Fibroblast of villous mesenchyme (primary cell): Measurements from ENCODE around the gene RPL41. TPM values are rescaled to one million over a fixed set of nuclear protein-coding genes. Genes with fewer than 3 reads are reported as not detected.
A peak's percentile ranks its signal among the peaks of the same experiment; 100 is the strongest.

ENCODE experiments used
- DNase-seq: peaks from one replicate; pipeline ENCODE4 v3.0.0-alpha.2; 2010; ENCODE audit warnings: low read depth
- H3K4me3 ChIP-seq: 2 replicates; pipeline ENCODE4 v1.5.1; 2011; ENCODE audit warnings: low read depth, mild to moderate bottlenecking, low read length
- CTCF ChIP-seq: IDR thresholded peaks from 2 replicates; pipeline ENCODE4 v1.5.1; 2012; ENCODE audit warnings: low read depth, mild to moderate bottlenecking, low read length; ENCODE audit not compliant: insufficient read depth
- total RNA-seq: library from RNA; depleted of rRNA; stranded (reverse); fragments of >200 nt; gene quantifications from 2 replicates; pipeline ENCODE4 v1.2.3, GENCODE V29; 2012

The RPL41 gene
- total RNA-seq, 1 donor, result 1,700 TPM

DNA sequence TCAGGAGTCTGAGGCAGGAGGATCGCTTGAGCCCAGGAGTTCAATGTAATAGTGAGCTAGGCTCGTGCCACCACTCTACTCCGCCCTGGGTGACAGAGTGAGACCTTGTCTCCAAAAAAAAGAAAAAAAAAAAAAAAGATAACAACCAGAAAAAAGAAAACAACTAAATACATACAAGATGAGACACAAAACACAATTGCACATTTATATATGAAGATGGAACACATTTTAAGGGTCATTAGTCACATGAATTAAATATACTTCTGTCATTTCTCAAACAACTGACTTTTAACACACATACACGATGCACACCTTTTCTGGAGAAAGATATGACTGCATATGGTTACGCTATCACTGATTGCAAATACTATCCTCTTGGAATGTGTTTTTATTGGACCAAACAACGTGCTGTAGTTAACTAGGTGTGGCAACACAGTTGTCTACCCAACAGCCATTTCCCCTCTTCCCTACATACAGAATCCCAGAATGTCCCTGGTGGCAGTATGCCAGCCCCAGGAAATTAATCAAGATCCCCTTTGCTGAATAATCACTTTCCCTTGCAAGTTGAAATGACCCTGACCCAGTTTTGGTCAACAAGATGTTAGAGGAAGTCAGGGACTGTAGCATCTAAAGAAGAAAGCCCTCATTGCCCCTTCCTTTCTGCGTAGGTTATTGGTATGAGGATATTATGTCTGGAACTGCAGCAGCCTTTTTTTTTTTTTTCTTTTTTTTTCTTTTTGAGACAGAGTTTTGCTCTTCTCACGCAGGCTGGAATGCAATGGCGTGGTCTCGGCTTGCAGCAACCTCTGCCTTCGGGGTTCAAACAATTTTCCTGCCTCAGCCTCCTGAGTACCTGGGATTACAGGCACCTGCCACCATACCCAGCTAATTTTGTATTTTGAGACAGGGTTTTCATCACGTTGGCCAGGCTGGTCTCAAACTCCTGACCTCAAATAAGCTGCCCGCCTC lies 30.3 kb downstream of the RPL41 start:
- DNase-seq, result peak; percentile 36
- H3K4me3 ChIP-seq, result no peak overlapping the region
- TF ChIP-seq CTCF, result no peak

DNA sequence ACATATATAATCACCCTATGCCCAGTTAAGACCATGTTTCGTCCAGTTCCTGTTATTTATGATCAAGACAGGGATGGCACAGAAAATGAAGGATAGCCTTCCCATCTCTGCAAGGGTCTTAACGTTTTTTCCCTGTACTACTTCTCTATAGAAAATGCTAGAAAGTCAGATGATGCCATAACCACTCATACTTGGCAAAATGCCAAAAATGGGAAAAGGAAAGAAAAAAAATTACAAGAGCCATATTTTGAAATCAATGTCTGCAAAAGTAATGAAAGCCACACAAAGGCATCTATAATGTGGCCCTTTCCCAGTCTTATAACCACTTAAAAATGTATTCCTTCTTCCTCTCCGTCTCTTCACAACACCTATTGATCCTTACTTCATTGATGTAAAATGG lies 34.1 kb downstream of the RPL41 start:
- TF ChIP-seq CTCF, result no peak
- no peak overlapping the region for H3K4me3 ChIP-seq
- peak; percentile 47 for DNase-seq

GRCh38 chr12:56151672-56152131 lies 35.3 kb downstream of the RPL41 start:
- H3K4me3 ChIP-seq, result peak overlapping the region; percentile 80
- TF ChIP-seq CTCF, result peak; percentile 48
- DNase-seq, result no peak

DNA sequence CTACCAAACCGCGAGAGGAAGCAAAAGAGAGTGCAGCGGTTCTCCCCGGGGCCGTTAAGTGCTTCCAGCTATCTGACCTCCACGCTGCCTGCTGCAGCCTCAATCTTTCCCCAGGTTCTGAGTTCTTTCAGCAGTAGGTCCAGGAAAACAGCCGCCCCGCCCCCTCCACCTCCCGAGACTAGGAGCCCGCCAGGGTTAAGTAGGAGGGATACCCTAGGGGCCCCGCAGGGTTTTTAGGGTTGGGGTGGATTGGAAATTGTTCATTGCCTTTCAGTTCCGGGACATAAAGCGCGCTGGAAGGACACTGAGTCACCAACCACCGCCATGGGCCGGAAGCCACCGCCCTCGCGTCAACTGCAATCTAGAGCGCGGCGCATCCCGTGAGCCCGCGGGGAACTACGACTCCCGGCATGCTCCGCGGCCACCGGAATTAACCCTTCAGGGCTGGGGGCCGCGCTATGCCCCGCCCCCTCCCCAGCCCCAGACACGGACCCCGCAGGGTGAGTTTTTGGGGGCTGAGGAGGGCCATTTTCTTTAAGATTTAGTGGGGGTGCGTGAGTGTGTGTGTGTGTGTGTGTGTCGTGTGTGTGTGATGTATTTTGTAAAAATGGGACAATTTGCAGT lies 35.8 kb downstream of the RPL41 start, which contains the start of gene MYL6B:
Gene MYL6B (plus strand): TSS at position 456 of the 624 bp plus-strand sequence. CDS start 1,332 bp downstream, outside the sequence.
- peak; percentile 91 for DNase-seq
- no peak for TF ChIP-seq CTCF
- H3K4me3 ChIP-seq, result peak within 1 kb of the TSS; percentile 80

DNA sequence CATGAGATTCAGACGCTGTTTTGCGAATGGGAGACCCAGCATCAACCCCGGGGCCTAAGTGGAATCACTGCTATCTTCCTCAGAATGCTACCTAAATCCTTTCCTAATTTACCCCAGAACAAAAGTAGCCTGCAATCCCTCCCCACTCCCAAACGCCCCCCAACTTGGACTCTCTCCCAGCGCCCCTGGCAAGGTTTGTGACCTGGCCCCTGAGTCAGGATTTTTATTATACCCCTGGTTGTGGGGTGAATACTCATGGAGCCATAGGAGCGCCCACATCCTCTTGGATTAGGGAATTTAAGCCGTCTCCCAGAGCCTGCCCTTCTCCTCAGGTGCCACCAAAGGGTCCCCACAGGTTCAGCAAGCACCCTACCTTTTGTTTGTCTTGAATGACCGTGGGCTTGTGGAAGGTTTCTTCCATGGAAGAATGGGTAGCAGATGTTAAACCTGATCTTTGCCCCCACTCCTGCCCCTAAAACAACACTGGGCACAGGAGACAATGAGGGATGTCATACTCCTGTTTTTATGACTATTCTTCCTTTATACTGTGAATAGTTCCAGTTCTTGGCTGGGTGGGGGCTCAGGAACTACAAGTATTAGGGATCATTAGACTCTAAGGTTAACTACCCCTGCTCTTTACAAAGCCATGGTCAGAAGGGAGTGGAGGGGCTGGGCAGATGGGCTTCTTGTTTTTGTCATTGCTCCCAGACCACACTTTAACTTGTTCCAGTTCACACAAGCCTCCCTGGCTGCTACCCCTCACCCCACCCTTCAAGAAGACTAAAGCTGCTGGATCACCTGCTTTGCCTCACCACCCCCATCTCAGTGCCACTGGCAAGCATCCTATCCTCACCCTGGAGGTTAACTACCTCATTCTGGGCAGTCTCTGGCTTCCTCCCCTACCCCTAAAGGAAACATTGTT lies 36.6 kb downstream of the RPL41 start:
- DNase-seq, result no peak
- peak overlapping the region; percentile 80 for H3K4me3 ChIP-seq
- no peak for TF ChIP-seq CTCF

- DNase-seq, result no peak
- TF ChIP-seq CTCF, result no peak
- no peak overlapping the region for H3K4me3 ChIP-seq
Observed at GRCh38 chr12:56153678-56154065, 37.2 kb downstream of the RPL41 start.
